DND-41 (cell line): ENCODE data around the gene SLC25A13.
"Not testable (repeated sequence)": the region's sequence is repeated elsewhere in the genome, so short reads cannot be mapped to it uniquely, and the experiment has no call there.

ENCODE experiments used
- ATAC-seq: fragments of 200-7000 bp; cut with Tn5 transposase; 3 replicates; pipeline ENCODE4 v1.9.1; 2021; ENCODE audit warnings: low read depth; ENCODE audit not compliant: insufficient read depth
- DNase-seq: peaks from one replicate; pipeline ENCODE4 v3.0.0-alpha.2; 2020
- H2AFZ ChIP-seq: 2 replicates; pipeline ENCODE4 v1.6.0; 2012; ENCODE audit warnings: low read depth, low read length
- H3K27ac ChIP-seq: 2 replicates; pipeline ENCODE4 v1.5.1; 2012; ENCODE audit warnings: low read length, inconsistent platforms
- H3K27me3 ChIP-seq: fragments of 200-600 bp; sonication (generic); 2 replicates; pipeline ENCODE4 v1.6.0; 2012; ENCODE audit warnings: low read length, mild to moderate bottlenecking, inconsistent platforms; ENCODE audit not compliant: insufficient read depth, poor library complexity
- H3K36me3 ChIP-seq: 2 replicates; pipeline ENCODE4 v1.5.1; 2012; ENCODE audit warnings: low read length, inconsistent platforms; ENCODE audit not compliant: insufficient read depth
- H3K4me1 ChIP-seq: 2 replicates; pipeline ENCODE4 v1.5.1; 2012; ENCODE audit warnings: mild to moderate bottlenecking, low read length; ENCODE audit not compliant: insufficient read depth
- H3K4me2 ChIP-seq: 2 replicates; pipeline ENCODE4 v1.6.0; 2012; ENCODE audit warnings: mild to moderate bottlenecking, moderate library complexity, low read length, inconsistent platforms; ENCODE audit not compliant: insufficient read depth
- H3K4me3 ChIP-seq, 2 experiments: fragments of 200-600 bp in 1 of 2; shearing (Covaris generic) in 1 of 2; 2 replicates each; pipeline ENCODE4 v1.5.1; 2012 to 2016; ENCODE audit warnings: inconsistent platforms in 2 of 2, low read length in 2 of 2, mild to moderate bottlenecking in 2 of 2, low read depth in 1 of 2, moderate library complexity in 1 of 2
- H3K79me2 ChIP-seq: 2 replicates; pipeline ENCODE4 v1.6.0; 2012; ENCODE audit warnings: low read length, inconsistent platforms; ENCODE audit not compliant: insufficient read depth
- H3K9ac ChIP-seq: 2 replicates; pipeline ENCODE4 v1.6.0; 2012; ENCODE audit warnings: low read depth, mild to moderate bottlenecking, inconsistent platforms, low read length, moderate library complexity
- H3K9me3 ChIP-seq: 2 replicates; pipeline ENCODE4 v1.5.1; 2012; ENCODE audit warnings: low read length, moderate library complexity, mild to moderate bottlenecking, inconsistent platforms; ENCODE audit not compliant: insufficient read depth, severe bottlenecking
- H4K20me1 ChIP-seq: 2 replicates; pipeline ENCODE4 v1.6.0; 2012; ENCODE audit warnings: low read length; ENCODE audit not compliant: insufficient read depth
- EZH2 ChIP-seq: IDR thresholded peaks from 3 replicates; pipeline ENCODE4 v1.6.1; 2012; ENCODE audit warnings: borderline replicate concordance, low read depth, mild to moderate bottlenecking, moderate library complexity, low read length, inconsistent platforms; ENCODE audit not compliant: severe bottlenecking
- TF ChIP-seq, protein P1 (sequence below): IDR thresholded peaks from 2 replicates; pipeline ENCODE4 v1.5.1; 2012; ENCODE audit warnings: borderline replicate concordance, low read length, moderate library complexity, mild to moderate bottlenecking; ENCODE audit not compliant: poor library complexity, severe bottlenecking; ENCODE audit errors: extremely low read depth

The SLC25A13 gene

DNA sequence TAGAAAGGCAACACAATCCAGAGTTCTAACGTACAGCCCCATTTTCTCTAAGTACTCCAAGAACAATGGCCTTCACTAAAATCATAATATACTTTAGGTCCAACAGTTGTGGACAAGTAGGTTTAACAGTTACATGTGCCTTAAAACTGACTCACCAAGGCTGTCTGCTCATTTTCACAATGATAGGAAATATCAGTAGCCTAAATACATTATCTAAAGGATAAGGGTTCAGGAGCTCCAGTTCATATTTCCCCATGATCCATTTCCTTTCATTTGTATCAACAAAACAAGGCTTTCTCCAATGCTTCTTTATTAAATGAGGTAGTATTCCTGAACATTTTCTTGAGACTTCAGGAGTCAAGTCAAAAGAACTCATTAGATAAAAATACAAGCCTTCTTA, 164.0 kb downstream of the SLC25A13 start:
- DNase-seq (no peak), ATAC-seq (no peak)
- Histone ChIP-seq H3K4me3 (no peak overlapping the region), H3K27ac (no peak overlapping the region), H2AFZ (no peak overlapping the region), H3K4me2 (no peak overlapping the region), H3K9ac (no peak overlapping the region), H3K4me1 (no peaks in the 10 kb centered on the region), H3K36me3 (no peaks in the 10 kb centered on the region), H4K20me1 (no peaks in the 10 kb centered on the region), H3K27me3 (no peaks in the 10 kb centered on the region), H3K9me3 (no peaks in the 10 kb centered on the region), H3K79me2 (no peaks in the 10 kb centered on the region)
- TF ChIP-seq, protein P1, sequence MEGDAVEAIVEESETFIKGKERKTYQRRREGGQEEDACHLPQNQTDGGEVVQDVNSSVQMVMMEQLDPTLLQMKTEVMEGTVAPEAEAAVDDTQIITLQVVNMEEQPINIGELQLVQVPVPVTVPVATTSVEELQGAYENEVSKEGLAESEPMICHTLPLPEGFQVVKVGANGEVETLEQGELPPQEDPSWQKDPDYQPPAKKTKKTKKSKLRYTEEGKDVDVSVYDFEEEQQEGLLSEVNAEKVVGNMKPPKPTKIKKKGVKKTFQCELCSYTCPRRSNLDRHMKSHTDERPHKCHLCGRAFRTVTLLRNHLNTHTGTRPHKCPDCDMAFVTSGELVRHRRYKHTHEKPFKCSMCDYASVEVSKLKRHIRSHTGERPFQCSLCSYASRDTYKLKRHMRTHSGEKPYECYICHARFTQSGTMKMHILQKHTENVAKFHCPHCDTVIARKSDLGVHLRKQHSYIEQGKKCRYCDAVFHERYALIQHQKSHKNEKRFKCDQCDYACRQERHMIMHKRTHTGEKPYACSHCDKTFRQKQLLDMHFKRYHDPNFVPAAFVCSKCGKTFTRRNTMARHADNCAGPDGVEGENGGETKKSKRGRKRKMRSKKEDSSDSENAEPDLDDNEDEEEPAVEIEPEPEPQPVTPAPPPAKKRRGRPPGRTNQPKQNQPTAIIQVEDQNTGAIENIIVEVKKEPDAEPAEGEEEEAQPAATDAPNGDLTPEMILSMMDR = no peak
- no peak for TF ChIP-seq EZH2

DNA sequence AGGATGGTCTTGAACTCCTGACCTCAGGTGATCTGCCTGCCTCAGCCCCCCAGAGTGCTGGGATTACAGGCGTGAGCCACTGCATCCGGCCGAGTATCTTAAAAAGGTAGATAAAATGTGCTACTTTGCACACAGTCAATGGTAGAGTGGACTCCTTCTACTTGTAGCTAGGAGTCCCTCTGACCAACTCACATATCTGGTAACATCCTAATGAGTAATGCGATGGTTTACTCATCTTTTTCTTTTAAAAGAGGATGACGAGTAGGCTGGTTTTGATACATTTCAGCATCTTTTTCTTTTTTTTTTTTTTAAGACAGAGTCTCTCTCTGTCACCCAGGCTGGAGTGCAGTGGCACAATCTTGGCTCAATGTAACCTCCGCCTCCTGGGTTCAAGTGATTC, 167.4 kb downstream of the SLC25A13 start:
- not testable (repeated sequence) for H3K79me2 ChIP-seq, H2AFZ ChIP-seq, H3K27ac ChIP-seq, H3K9ac ChIP-seq, H3K9me3 ChIP-seq, H3K4me1 ChIP-seq, H3K4me2 ChIP-seq, ATAC-seq, H3K36me3 ChIP-seq, H3K27me3 ChIP-seq, DNase-seq, H4K20me1 ChIP-seq, H3K4me3 ChIP-seq

DNA sequence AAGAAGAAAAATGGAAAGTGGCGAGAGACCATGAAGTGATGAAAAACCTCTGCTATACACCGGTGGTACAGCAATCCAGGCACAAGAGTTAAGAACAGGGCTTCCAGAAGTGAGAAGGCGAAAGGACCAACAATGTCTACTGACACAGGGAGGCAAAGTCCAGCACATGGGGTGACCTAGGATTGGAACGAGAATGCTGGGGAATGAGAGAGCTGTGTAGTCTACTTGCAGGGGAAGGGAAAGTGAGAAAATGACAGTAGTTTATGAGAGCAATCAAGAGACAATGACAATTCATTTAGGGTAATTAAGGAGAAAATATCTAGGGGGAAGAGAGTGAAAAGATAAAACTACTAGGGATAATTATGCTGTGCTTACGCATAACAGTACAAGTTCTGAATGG, 169.2 kb downstream of the SLC25A13 start:
- Histone ChIP-seq H3K27ac (no peak overlapping the region), H3K27me3 (no peaks in the 10 kb centered on the region), H3K4me2 (no peak overlapping the region), H3K4me1 (no peaks in the 10 kb centered on the region), H2AFZ (no peak overlapping the region), H3K4me3 (no peak overlapping the region), H3K9me3 (no peaks in the 10 kb centered on the region), H4K20me1 (no peaks in the 10 kb centered on the region), H3K36me3 (no peaks in the 10 kb centered on the region), H3K79me2 (no peaks in the 10 kb centered on the region), H3K9ac (no peak overlapping the region)
- TF ChIP-seq, protein P1 = no peak
- TF ChIP-seq EZH2 = no peak
- DNase-seq = no peak
- no peak for ATAC-seq

DNA sequence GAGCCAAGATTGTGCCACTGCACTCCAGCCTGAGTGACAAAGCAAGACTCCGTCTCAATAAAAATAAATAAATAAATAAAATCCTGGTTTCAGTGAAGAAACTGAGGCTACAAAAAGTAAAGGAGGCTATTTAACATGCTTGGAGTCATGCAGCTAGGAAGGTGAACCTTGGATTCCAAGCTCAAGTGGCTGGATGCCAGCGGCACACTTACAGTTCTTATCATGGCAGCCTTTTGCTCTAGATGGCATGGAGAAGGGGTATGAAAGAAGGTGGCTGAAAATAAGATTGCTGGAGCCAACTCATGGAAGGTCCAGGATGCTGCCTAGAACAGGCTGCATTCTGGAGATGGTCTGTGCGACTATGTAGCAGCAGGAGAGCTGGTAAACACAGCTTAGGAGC, 170.0 kb downstream of the SLC25A13 start:
- TF ChIP-seq, protein P1 = no peak
- TF ChIP-seq EZH2 = no peak

More for the DNA sequence above, 170.0 kb downstream of the SLC25A13 start:
- Histone ChIP-seq H3K9me3 (no peaks in the 10 kb centered on the region), H3K4me3 (no peak overlapping the region), H3K4me1 (no peaks in the 10 kb centered on the region), H3K4me2 (no peak overlapping the region), H3K27ac (no peak overlapping the region), H2AFZ (no peak overlapping the region), H4K20me1 (no peaks in the 10 kb centered on the region), H3K27me3 (no peaks in the 10 kb centered on the region), H3K79me2 (no peaks in the 10 kb centered on the region), H3K36me3 (no peaks in the 10 kb centered on the region), H3K9ac (no peak overlapping the region)
- ATAC-seq (no peak), DNase-seq (no peak)
